ENCODE results near the gene PXMP4.

Gene PXMP4

GRCh38 chr20:33667676-33668465, 52.2 kb downstream of the PXMP4 start:
- DNase-seq: peak; percentile 79

- DNase-seq: no peak
Observed at GRCh38 chr20:33667245-33667675, 52.9 kb downstream of the PXMP4 start.

- peak; percentile 99 for DNase-seq
Observed at GRCh38 chr20:33666293-33667244, 53.5 kb downstream of the PXMP4 start, which contains the start of gene ACTL10. Gene ACTL10, plus strand, starts transcription at chr20:33666943. Its CDS starts 555 bp downstream, at chr20:33667498.

- no peak for DNase-seq
Observed at GRCh38 chr20:33664762-33665144, 55.4 kb downstream of the PXMP4 start.

GRCh38 chr20:33664085-33664761, 55.9 kb downstream of the PXMP4 start:
- DNase-seq: no peak

GRCh38 chr20:33663161-33664084, 56.7 kb downstream of the PXMP4 start:
- DNase-seq: peak; percentile 87

- no peak for DNase-seq
Observed at GRCh38 chr20:33662172-33662571, 57.9 kb downstream of the PXMP4 start, which contains the start of gene C20orf144. Gene C20orf144, plus strand, starts transcription at chr20:33662327. Its CDS starts 19 bp downstream, at chr20:33662346.

- DNase-seq: no peak
Observed at GRCh38 chr20:33660685-33661058, 59.4 kb downstream of the PXMP4 start.

GRCh38 chr20:33660035-33660684, 60.0 kb downstream of the PXMP4 start:
- DNase-seq: no peak

GRCh38 chr20:33659341-33660034, 60.6 kb downstream of the PXMP4 start:
- no peak for DNase-seq

- DNase-seq: no peak
Observed at GRCh38 chr20:33658929-33659328, 61.2 kb downstream of the PXMP4 start.

GRCh38 chr20:33658510-33658909, 61.6 kb downstream of the PXMP4 start:
- no peak for DNase-seq

GRCh38 chr20:33657704-33658095, 62.4 kb downstream of the PXMP4 start:
- DNase-seq: no peak

GRCh38 chr20:33656783-33657703, 63.1 kb downstream of the PXMP4 start:
- DNase-seq: no peak

GRCh38 chr20:33656010-33656782, 63.9 kb downstream of the PXMP4 start:
- DNase-seq: no peak

- DNase-seq: no peak
Observed at GRCh38 chr20:33655164-33655563, 64.9 kb downstream of the PXMP4 start.

- DNase-seq: no peak
Observed at GRCh38 chr20:33654680-33655161, 65.4 kb downstream of the PXMP4 start.

GRCh38 chr20:33653900-33654596, 66.1 kb downstream of the PXMP4 start:
- DNase-seq: no peak

All from OCI-M1 (cell line).